GM19372 (cell line): ENCODE measurements around the gene MED29.

Experiments
- ATAC-seq: cut with Tn5 transposase; IDR thresholded peaks from one replicate; pipeline ENCODE4 v1.9.1; 2021; ENCODE audit warnings: mild to moderate bottlenecking, low read depth, moderate library complexity; ENCODE audit not compliant: unreplicated experiment

MED29 gene

GRCh38 chr19:39397360-39398296, 6.5 kb downstream of the MED29 start:
- no peak for ATAC-seq

GRCh38 chr19:39398297-39398864, 7.2 kb downstream of the MED29 start:
- ATAC-seq = no peak

- ATAC-seq = no peak
Measured at GRCh38 chr19:39399668-39400050, 8.5 kb downstream of the MED29 start.

GRCh38 chr19:39400061-39400460, 8.9 kb downstream of the MED29 start:
- no peak for ATAC-seq

- no peak for ATAC-seq
Measured at GRCh38 chr19:39401070-39401548, 9.9 kb downstream of the MED29 start.

- ATAC-seq = no peak
Measured at GRCh38 chr19:39401549-39402345, 10.6 kb downstream of the MED29 start.

GRCh38 chr19:39402346-39403300, 11.4 kb downstream of the MED29 start:
- ATAC-seq = peak; percentile 26

- no peak for ATAC-seq
Measured at GRCh38 chr19:39403331-39404312, 12.4 kb downstream of the MED29 start.

GRCh38 chr19:39405261-39405957, 14.2 kb downstream of the MED29 start:
- no peak for ATAC-seq

GRCh38 chr19:39405958-39406655, 14.9 kb downstream of the MED29 start:
- ATAC-seq = no peak

- ATAC-seq = peak; percentile 24
Measured at GRCh38 chr19:39406656-39407409, 15.7 kb downstream of the MED29 start, which contains the start of gene ZFP36. Gene ZFP36, plus strand, starts transcription at chr19:39406847. Its CDS starts 58 bp downstream, at chr19:39406905.

- ATAC-seq = no peak
Measured at GRCh38 chr19:39407410-39407659, 16.2 kb downstream of the MED29 start.

GRCh38 chr19:39407660-39408391, 16.6 kb downstream of the MED29 start:
- no peak for ATAC-seq

GRCh38 chr19:39408392-39409207, 17.4 kb downstream of the MED29 start:
- no peak for ATAC-seq

GRCh38 chr19:39409208-39410016, 18.2 kb downstream of the MED29 start:
- ATAC-seq = no peak
